ENCODE results near the gene DUOX1. TPM values are rescaled to one million over a fixed set of nuclear protein-coding genes. Genes with fewer than 3 reads are reported as not detected.
A peak's percentile ranks its signal among the peaks of the same experiment; 100 is the strongest.

DUOX1 gene
- total RNA-seq, 1 experiment from 2014 or later = not detected

DNA sequence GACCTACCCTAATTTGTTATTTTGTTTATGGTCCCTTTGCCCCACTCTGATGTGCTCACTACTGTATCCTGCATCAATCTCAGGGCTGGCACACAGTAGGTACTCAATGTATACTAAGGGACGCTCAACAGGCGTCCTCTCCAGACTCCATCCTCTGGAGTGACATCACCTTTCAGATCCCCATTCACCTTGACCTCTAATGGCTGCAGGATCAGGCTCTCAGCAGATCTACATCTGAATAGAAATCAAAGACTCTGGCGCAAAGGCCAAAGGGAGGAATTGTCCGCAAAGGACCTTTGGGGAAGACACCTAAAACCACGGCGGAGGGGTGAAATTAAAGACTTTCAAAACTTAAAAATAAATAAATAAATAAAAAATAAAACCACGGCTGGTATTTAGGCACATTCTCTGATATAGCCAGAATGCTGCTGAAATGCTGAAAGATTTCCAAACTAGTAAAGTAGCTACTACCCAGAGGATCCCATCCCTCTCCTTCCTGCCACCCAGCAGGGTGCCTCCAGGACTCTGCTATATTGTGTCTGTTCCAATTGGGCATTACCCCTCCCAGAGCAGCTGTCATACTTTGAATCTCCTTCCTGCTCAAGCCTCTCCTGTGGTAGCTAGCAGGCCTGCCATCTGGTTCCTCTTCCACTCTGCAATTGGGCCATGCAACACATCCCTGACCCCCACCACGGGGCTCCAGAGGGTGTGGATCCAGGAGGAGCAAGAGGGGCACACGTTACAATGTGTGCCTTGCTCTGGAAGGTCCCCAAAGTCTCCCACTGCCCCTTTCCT lies 51.9 kb downstream of the DUOX1 start:
- DNase-seq (ENCODE audit: low spot score) = peak; percentile 94

GRCh38 chr15:45182996-45183395 lies 53.2 kb downstream of the DUOX1 start:
- in situ Hi-C loops (cut with HindIII; ENCODE audit: low sequenced_read_pairs) = no loop called here
- peak; percentile 17 for DNase-seq (ENCODE audit: low spot score)

More for the DNA sequence above, 51.9 kb downstream of the DUOX1 start:
- in situ Hi-C loops (cut with HindIII; ENCODE audit: low sequenced_read_pairs) = no loop called here

DNA sequence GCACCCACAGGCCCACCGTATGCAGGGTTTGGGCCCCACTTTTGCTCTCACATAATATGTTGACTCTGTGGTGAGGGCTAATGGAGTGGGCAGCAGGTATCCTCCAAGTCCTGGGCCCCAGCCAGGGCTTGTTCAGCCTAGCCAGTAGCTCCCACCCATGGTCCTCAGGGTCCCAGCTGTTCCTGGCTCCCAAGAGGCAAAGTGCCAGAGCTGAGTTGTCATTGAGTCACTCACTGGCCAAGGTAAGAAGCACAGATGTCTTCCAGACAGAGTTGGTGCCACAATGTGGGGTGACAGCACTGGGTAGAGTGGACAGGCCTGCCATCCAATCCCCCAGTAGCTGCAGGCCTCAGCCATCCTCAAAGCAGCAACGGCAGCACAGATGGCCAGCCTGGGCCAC lies 53.7 kb downstream of the DUOX1 start:
- in situ Hi-C loops (cut with HindIII; ENCODE audit: low sequenced_read_pairs) = no loop called here
- DNase-seq (ENCODE audit: low spot score) = no peak

DNA sequence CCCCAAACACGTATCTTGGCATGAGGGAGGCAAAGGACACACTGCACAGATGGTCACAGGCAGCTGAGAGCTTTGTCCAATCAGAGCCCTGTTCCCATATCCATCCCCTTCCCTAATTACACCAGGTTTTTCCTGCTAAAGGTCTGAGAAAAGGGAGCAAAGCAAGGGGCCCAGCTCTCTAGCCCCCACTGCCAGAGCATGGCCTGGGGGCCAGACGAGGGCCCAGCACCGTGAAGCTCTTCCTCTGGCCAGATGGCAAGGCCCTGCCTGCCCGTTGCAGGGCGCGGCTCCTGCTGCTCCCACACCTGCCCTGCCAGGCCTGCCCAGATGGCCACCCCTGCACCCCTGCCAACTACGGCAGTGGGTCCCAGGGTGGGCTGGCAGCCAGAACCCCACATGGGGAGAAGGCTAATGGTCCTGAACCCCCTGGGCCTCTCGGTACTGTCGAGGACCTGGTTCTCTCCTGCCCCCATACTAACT lies 54.8 kb downstream of the DUOX1 start:
- in situ Hi-C loops (cut with HindIII; ENCODE audit: low sequenced_read_pairs) = no loop called here
- peak; percentile 97 for DNase-seq (ENCODE audit: low spot score)

- in situ Hi-C loops (cut with HindIII; ENCODE audit: low sequenced_read_pairs) = no loop called here
- peak; percentile 22 for DNase-seq (ENCODE audit: low spot score)
These were observed 55.4 kb downstream of the DUOX1 start for GRCh38 chr15:45185069-45185779.

DNA sequence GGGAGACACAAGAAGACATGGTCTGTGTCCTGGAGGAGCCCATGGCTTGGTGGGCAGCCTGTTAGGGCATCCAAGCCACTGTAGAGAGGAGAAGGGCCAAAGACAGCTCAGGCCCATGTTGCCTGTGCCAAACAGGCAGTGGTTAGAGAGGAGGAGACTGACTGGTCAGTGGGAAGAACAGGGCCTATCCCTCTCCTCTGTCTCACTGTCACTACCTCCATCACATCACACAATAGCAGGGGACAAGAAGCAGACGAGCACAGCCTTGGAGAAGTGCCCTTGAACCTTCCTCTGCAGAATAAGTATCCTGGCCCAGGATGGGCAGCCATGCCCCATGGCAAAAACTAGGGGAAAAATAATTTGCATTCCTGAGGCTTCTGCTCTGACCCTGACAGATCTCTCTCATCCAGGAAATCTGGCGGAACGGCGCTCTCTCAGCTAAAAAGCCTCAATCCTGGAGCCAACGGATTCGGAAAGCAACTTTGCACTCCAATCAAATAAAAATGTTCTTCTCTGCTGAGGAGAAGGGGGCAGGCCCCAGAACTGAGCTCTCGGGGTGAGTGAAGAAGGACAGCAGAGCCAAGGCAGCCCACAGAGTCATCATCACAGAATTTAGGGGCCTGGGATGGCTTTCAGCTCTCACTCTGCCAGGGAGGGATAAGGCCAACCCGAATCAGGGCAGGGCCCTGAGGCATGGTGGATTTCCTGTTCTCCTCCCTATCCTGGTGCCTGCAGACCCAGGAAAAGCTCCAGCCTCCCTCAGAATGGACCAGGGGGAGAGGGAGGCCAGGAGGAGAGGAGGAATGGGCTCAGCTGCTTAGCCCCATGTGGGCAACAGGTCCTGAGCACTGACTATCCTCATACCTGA lies 56.3 kb downstream of the DUOX1 start:
- peak; percentile 64 for DNase-seq (ENCODE audit: low spot score)
- in situ Hi-C loops (cut with HindIII; ENCODE audit: low sequenced_read_pairs) = no loop called here

- DNase-seq (ENCODE audit: low spot score) = peak; percentile 11
- in situ Hi-C loops (cut with HindIII; ENCODE audit: low sequenced_read_pairs) = no loop called here
These were observed 57.2 kb downstream of the DUOX1 start for GRCh38 chr15:45186771-45187577.

DNA sequence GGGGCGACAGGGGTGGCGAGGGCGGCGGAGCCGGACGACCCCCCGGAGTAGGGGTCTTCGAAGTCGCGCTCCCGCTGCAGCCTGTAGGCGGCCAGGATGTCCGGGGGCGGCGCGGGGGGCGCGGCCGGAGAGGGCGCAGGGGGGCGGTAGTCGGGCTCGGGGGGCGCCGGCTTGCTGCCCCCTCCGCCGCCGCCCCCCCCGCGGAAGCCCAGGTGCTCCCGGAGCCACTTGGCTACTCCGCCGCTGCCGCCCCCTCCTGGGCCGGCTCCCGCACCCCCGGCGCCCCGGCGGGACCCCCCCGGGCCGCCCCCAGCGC lies 57.7 kb downstream of the DUOX1 start:
- in situ Hi-C loops (cut with HindIII; ENCODE audit: low sequenced_read_pairs) = no loop called here
- no peak for DNase-seq (ENCODE audit: low spot score)

DNA sequence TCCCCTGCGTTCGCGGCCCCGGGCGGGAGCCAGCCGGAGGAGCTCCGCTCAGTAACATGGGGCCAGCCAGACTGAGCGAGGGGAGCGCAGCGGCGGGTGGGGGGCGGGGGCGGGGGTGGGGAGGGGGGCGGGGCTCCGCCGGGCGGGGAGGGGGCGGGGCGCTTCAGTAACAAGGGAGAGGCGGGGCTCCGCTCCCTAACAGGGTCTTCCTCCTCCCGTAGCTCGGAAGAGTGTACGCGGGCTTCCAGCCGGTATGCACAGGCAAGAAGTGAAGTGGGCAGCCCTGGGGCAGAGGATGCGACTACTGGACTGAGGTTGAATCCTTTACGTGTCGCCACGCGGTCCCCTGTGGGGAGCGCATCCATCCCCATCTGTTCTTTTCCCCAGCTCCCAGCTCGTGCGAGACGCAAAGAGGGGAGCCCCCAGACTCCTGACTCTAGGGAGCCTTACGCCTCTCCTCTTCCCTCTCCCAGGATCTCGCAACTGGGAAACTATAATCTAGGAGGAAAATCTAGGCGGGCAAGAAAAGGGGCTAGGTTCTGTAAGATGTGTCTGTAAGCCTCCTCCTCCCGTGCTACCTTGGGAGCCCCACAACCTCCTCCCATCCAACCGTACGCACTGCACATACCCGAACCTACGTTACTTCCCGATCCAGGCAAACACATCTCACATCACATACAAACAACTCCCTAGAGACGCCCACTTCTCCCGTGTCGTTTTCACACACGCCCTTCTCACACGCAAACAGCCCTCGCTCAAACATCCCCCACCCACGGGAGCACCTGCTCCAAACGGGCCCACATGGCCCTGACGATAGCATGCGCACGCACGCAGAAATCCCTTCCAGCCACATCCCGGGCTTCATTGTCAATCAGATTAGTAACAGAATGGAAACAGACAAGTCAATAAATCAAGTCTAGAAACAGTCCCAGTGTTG lies 58.4 kb downstream of the DUOX1 start, which contains the start of gene SHF:
SHF (minus strand) TSS at position 73 of the 937 bp plus-strand sequence; CDS start at position 58, 15 bp downstream.
- DNase-seq (ENCODE audit: low spot score) = peak; percentile 89
- in situ Hi-C loops (cut with HindIII; ENCODE audit: low sequenced_read_pairs) = no loop called here

- DNase-seq (ENCODE audit: low spot score) = peak; percentile 19
- in situ Hi-C loops (cut with HindIII; ENCODE audit: low sequenced_read_pairs) = no loop called here
These were observed 67.7 kb downstream of the DUOX1 start for GRCh38 chr15:45197512-45197911.

DNA sequence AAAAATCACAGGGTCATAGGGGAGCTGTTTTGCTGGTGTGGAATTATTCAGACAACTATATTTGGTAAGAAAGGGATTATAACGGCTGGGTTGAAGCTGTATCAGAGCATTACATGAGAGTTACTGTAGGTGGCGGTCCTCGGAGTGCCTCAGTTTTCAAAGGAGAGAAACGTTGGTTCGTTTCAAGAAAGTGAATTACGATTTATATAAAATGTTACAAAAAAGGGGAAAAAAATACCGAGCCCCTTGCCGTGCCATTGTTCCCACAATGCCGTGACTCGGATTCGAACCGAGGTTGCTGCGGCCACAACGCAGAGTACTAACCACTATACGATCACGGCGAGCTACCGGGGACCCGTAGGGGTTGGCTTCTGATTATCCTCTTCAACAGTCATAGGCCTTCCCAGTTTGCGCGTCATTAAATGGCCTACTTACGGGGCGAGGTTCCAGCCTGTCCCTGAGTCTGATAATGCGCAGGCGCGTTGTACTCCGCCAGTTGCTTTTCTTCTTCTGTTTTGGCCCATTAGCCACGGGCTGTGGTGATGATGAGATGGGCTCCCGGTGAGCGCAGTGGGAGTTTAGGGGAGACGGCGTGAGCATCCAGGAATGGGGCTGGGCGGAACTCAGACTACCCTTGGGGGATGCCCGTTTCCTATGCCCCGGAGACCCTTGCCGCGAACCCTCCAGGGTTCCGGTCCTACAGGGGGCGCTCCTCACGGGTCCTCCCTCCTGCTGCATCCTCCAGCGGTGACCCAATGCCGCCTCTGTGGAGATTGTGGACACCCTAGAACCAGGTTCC lies 68.7 kb downstream of the DUOX1 start:
- in situ Hi-C loops (cut with HindIII; ENCODE audit: low sequenced_read_pairs) = no loop called here
- peak; percentile 99 for DNase-seq (ENCODE audit: low spot score)

DNA sequence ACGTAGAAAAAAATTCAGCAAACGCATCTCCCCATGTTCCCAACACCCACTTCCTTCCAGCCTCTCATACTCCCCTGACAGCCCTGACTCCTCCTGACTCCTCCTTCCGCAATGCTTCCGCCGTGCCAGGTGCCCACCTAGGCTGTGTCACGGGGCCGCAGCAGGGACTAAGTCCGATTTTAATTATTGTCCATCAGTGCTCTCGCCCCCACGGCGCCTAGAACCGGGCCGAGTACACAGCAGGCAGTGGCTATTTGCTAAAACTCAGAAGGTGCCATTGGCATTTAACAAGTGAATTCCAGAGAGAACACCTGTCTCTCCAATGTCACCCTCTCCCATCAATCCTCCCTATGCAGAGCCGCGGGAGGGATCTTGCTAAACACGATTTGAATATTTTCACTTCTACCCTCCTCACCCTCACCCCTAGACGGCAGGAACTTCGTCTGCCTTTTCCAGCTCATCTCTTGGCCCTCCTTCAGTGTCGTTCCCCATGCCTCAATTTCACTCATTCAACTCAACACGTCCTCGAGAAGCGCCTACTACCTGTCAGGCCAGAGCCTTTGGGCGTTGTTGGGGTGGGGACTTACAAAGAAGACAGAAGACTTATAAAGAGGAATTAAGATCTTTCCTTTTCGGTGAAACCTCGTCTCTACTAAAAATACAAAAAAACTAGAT lies 69.5 kb downstream of the DUOX1 start:
- DNase-seq (ENCODE audit: low spot score) = peak; percentile 71
- in situ Hi-C loops (cut with HindIII; ENCODE audit: low sequenced_read_pairs) = no loop called here

- peak; percentile 99 for DNase-seq (ENCODE audit: low spot score)
- in situ Hi-C loops (cut with HindIII; ENCODE audit: low sequenced_read_pairs) = loop anchor here (10.0 kb wide), 1 partner anchor 195 kb away; no protein-coding TSS in a partner anchor
These were observed 70.4 kb downstream of the DUOX1 start for GRCh38 chr15:45200001-45200798.

DNA sequence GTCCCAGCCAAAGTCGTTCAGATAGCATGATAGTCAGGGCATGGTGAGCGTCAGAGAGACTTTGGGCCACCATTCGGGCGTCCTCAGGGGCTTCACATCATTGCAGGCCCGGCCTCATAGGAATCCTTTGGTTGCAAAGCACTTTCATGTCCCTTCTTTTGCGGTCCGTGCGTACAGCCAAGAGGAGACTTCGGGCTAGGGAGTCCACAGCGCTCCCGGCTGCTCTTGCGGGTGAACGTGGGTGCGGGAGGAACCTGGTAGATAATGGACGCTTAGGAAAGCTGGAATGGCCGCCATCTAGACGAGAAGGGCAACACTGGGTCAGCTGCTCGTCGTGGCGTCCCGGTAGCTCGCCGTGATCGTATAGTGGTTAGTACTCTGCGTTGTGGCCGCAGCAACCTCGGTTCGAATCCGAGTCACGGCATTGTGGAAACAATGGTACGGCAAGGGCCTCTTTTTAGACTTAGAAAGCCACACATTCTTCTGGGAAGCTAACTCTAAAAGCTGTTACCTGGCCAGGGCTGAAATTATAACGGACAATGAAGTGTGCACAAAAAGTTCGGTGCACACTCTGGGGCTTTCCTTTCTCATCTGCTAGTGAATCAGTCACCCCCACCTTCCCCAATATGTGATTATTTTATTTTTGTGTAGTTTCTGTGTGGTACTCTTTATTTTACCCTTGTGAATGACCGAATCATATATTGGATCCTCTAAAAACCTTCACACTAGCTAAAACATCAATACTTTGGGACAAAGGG lies 71.2 kb downstream of the DUOX1 start:
- in situ Hi-C loops (cut with HindIII; ENCODE audit: low sequenced_read_pairs) = loop anchor here (10.0 kb wide), 1 partner anchor 194 kb away; no protein-coding TSS in a partner anchor

DNA sequence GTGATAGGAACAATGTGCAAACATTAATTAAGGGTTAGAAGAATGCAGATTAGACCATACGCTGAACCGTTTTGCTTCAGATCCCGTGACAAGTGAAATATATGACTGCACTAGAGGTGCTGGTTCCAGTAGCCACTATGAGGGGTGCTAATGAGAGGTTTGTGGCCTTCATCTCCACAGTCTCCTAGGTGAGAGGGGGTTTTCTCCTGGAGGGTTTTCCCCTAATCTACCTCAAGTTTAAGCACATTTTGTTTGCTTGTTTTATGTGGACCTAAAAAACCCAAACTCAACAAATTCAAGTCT lies 71.7 kb downstream of the DUOX1 start:
- in situ Hi-C loops (cut with HindIII; ENCODE audit: low sequenced_read_pairs) = loop anchor here (10.0 kb wide), 1 partner anchor 193 kb away; no protein-coding TSS in a partner anchor
- DNase-seq (ENCODE audit: low spot score) = no peak

More for the DNA sequence above, 71.2 kb downstream of the DUOX1 start:
- peak; percentile 87 for DNase-seq (ENCODE audit: low spot score)

All from G401 (cell line).